ENCODE measurements around the gene ATE1.

GRCh38 chr10:121823993-121824463 is 103.8 kb downstream of the ATE1 start:
- TF ChIP-seq, protein P1, sequence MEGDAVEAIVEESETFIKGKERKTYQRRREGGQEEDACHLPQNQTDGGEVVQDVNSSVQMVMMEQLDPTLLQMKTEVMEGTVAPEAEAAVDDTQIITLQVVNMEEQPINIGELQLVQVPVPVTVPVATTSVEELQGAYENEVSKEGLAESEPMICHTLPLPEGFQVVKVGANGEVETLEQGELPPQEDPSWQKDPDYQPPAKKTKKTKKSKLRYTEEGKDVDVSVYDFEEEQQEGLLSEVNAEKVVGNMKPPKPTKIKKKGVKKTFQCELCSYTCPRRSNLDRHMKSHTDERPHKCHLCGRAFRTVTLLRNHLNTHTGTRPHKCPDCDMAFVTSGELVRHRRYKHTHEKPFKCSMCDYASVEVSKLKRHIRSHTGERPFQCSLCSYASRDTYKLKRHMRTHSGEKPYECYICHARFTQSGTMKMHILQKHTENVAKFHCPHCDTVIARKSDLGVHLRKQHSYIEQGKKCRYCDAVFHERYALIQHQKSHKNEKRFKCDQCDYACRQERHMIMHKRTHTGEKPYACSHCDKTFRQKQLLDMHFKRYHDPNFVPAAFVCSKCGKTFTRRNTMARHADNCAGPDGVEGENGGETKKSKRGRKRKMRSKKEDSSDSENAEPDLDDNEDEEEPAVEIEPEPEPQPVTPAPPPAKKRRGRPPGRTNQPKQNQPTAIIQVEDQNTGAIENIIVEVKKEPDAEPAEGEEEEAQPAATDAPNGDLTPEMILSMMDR (IDR thresholded peaks at IDR 0.05), result peak in 4 of 6 experiments; percentile 52 to 75 (median 63)
- no peak for TF ChIP-seq POLR2A (IDR thresholded peaks at IDR 0.05)

Measured in esophagus squamous epithelium (tissue), 4 donors.